Cerebellar cortex (tissue), 1 donor: Measurements from ENCODE around the gene GOT2.
"Not testable (repeated sequence)": the region's sequence is repeated elsewhere in the genome, so short reads cannot be mapped to it uniquely, and the experiment has no call there.

Experiments
- DNase-seq: peaks from one replicate; pipeline ENCODE4 v3.0.0-alpha.2; 2015; ENCODE audit warnings: low spot score

GOT2 gene

DNA sequence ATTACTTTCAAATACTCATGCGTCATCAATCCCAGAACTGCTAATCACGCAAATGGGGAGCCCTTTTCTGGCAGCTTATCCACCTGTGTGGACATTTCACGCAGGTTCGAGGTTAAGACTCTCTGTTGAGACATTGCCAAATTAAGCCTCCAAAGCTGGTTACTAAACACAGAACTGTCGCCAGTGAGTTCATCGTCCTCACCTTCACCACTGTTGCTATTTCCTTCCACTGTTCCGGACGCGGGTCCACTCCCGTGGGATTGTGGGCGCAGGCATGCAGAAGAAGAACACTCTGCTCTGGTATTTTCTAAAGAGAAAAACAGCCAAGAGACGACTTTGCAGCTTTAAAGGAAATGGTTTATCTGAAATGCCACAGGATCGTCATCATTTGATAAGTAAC, 16.1 kb downstream of the GOT2 start:
- no peak for DNase-seq

DNA sequence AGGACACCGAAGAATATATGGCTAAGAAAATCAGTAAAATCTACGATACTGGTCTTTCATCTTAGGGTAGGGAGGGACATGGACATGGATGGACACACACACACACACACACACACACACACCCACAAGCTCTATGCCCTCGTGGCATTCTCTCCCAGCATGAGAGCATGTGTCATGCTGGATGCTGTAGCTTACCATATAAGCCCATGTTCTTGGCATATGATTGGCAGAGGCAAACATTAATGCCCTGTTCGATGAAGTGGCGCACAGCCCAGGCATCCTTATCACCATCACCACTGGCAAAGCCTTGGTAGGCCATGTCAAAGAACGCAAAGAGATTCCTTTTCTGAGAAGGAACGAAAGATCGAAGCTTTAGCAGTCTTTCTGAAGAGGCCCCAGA, 17.6 kb downstream of the GOT2 start:
- DNase-seq: no peak

DNA sequence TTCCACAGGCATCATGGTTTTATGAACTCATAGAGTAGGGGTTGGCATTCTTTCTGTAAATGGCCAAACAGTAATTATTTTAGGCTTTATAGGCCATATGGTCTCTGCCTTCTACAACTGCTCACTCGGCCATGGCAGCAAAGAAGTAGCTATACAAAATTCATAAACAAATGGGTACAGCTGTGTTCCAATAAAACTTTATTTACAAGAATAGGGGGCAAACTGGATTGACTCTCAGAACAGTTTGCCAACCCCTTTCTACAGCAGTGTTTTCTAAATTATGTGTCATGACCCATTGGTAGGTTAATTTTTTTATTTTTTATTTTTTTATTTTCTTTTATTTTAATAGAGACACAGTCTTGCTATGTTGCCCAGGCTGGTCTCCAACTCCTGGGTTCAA, 20.4 kb downstream of the GOT2 start:
- DNase-seq: no peak

DNA sequence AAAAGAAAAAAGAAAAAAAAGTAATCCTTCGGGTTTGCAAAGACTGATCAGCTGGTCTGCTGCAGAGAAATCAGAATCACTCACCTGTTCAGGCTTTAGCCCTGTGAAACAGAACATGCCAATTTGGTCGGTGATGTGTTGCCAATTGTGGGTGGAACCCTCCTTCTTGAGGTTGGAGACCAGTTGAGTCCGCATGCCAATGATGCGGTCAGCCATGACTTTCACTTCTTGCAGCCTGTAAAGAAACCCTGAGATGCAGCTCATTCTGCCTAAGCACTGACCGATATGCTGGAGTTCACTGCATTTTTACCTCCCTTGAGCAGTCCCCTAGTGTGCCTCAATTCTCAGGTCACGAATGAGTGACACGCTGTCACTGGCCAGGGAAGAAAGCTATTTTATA, 24.8 kb downstream of the GOT2 start:
- no peak for DNase-seq

DNA sequence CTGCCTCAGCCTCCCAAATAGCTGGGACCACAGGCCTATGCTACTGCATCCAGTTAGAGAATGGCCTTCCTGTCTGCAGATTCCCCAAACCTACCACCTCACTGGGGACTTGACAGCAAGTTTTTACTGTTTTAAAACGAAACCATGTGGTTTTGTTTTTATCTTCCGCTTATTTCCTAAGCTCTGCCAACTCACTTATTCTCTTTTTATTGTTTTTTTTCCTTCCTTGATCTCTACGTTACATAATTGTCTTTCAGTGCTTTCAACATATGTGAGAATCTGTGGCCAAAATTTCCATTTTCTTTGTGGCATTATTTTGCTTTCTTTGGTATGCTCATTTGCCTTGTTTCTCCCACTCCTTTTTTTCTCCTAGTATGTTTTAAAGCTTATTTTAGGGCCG, 35.0 kb downstream of the GOT2 start:
- no peak for DNase-seq

DNA sequence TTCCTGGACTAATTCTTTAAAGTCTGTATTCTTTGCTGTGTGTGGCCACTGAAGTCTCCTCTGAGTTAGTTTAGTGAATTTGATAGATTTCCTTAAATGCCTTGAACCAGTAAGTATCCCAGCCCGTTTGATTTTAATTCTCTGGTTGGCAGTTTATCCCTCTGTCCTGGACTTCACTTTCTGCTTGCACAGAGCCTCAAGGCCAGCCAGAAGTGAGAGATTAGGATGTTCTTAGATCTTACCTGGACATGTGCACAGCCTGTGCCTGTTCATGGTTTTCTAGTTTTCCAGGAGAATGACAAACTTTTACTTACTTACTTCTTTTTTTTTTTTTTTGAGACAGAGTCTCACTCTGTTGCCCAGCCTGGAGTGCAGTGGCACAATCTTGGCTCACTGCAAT, 38.7 kb downstream of the GOT2 start:
- DNase-seq: no peak

DNA sequence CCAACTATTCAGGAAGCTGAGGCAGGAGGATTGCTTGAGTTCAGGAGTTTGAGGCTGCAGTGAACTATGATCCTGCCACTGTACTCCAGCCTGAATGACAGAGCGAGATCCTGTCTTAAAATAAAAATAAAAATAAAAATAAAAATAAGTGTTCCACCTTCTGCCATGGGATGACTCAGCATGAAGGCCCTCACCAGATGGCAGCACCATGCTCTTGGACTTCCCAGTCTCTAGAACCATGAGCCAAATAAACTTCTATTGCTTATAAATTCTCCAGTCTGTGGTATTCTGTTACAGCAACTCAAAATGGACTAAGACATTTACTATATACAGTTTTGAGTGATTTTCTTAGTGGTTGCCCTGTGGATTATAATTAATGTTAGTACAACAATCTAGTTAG, 41.7 kb downstream of the GOT2 start:
- DNase-seq: no peak

DNA sequence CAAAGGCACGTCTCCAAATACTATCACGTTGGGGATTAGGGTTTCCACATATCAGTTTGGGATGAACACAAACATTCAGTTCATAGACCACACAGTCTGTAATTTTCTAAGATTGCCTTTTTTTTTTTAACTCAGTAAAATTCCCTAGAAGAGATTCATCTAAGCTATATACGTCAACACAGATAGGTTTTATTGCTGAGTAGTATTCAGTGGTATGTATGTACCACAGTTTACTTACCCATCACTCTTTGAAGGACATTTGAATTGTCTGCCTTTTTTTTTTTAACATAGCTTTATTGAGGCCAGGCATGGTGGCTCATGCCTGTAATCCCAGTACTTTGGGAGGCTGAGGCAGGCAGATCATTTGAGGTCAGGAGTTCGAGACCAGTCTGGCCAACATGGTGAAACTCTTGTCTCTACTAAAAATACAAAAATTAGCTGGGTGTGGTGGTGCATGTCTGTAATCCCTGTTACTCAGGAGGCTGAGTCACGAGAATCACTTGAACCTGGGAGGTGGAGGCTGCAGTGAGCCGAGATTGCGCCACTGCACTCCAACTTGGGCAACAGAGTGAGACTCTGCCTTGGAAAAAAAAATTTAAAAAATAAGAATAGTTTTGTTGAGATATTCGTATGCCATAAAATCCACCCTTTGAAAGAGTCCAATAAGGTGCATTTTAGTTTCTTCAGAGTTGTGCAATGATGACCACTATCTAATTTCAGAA, 47.0 kb downstream of the GOT2 start:
- not testable (repeated sequence) for DNase-seq

DNA sequence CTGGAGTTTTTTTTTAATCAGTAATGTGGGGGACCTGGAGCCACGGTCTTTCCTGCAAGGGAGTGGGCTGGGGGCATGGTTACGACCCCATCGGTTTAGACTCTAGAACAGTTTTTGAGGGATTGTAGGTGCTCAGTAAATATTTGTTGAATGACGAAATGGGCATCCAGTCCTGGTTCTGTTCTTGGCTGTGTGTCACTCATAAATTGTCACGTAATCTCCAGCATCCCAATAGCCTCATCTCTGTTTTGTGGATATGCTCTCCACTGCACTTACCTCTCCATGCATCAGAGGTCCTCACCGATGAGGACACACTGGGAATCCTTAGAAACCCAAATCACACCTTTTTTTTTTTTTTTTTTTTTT, 49.0 kb downstream of the GOT2 start:
- DNase-seq: no peak

DNA sequence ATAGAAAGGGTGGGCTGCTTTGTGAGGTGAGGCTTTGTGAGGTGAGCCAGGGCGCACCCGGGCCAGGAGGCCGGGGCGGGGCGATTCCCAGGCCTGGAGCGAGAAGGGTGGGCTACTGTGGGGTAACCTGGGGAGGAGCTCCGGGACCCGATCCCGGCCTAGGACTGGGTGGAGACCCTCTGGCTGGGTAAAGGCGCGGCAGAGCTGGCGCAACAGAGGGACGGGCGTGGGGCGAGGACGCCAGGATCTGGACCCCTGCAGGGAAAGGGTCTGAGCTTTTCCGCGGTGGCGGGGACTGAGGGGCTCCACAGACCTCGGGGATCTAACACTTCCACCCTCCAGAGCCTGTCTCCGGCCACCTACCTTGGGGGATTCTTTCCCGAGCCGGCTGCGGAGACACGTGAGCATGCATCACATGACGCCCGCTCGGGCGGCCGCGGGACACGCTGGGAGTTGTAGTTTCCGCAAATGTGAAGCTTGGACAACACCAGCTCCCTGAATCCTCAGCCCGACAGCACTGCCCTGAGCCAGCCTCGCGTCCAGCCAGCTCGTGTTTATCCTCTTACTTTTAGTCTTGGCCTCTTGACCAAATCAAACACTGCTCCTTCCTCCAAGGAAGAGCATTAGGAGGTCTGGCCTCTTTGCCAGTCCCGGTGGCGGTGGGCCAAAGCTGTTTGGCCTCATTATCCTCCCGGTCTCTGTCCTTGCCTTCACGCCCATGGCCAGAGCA, 49.6 kb downstream of the GOT2 start, which contains the start of gene SLC38A7:
SLC38A7 (minus strand) TSS at position 417 of the 730 bp plus-strand sequence. CDS start 4,644 bp downstream, outside the sequence.
- DNase-seq: peak; percentile 93

DNA sequence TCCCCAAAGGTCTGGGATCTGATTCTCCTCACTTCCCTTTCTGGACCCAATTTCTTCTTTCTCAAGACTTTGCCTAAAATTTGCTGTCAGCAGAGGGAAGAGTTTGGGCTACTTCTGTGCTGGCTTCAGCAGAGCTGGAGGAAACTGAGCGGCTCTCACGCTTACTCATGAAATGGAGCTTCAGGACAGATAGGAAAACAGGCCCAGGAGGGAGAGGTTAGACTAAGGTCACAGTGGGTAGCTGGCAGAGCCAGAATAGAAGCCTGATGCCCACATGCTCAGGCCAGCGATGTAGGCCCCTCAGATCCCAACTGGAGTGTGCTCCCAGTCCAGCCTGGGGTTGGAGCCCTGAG, 50.1 kb downstream of the GOT2 start:
- peak; percentile 16 for DNase-seq

DNA sequence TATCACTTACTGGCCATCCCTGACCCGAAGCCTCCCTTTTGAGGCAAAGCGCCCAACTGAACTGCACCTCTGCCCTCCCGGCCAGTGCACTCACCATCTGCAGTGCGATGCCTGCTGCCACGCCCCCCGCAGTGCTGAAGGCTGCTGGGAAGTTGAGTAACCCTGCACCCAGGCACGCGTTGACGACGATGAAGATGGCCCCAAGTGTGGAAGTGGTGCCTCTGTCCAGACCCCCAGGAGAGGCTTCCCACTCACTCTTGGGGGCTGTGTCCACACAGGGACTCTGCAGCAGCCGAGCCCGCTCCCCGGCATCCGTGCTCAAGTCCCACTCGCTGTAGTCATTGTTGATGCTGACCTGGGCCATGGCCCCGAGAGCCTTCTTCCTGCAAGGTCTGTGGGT, 54.4 kb downstream of the GOT2 start:
- DNase-seq: no peak

DNA sequence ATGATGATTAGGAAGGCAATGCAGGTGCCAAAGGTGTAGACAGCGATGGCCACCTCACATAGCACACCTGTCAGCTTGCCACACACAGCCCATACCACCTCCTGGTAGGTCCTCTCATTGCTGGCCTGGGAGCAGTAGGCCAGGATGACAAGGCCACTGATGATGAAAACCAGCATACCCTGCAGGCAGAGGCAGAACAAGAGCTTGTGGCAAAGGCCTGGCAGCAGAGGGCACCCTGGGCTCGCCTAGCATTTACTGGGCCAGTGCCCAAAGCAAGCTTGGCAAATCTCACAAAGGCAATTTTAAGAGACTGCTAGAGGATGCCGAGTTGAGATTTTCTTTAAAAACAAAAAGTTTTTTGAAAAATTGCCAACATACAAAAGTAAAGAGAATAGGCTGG, 55.4 kb downstream of the GOT2 start:
- DNase-seq: peak; percentile 57

DNA sequence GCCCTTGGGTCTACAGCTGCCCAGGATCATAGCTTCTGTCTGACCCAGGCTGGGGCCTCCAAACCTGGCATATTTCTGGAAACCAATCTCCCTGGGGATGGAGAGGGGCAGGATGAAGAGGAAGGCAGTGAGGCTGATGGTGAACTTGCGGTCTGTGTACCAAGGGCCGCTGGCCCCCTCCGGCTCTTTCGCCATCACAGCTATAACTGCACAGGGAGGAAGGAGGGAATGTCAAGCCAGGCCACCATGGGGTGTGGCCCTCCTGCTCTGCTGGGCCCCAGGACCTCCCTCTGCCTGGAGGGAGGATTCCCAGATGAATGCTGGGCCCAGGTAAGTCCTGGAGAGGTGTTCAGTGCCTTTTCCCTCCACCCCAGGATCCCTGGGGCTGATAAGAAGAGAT, 55.8 kb downstream of the GOT2 start:
- DNase-seq: no peak

DNA sequence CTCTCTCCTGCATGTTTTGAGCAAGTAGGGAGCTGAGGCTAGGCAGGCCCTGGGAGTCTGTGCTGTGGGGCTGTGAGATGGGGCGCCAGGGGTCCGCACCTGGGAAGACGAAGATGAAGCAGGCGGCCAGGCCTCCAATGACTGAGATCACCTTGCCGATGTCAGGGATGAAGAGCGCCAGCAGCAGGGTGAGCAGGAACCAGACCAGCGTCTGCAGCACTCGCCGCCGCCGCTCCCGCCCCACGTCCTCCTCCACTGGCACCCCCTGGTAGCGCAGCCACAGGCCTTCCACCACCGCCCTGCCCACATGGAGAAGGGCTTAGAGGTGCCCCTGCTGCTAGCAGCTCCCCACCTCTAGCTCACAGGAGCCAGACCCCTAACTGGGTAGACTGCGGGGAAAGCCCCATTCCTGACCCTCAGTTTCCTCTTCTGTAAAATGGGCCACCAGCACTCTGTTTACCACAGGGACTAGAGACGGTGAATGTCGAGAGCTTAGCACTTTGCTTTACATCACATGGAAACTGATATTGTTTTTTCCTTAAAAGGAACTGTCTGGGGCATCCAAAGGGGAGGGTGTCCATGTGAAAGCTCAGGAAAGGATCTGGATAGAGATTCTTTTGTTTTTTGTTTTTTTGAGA, 63.1 kb downstream of the GOT2 start:
- no peak for DNase-seq

DNA sequence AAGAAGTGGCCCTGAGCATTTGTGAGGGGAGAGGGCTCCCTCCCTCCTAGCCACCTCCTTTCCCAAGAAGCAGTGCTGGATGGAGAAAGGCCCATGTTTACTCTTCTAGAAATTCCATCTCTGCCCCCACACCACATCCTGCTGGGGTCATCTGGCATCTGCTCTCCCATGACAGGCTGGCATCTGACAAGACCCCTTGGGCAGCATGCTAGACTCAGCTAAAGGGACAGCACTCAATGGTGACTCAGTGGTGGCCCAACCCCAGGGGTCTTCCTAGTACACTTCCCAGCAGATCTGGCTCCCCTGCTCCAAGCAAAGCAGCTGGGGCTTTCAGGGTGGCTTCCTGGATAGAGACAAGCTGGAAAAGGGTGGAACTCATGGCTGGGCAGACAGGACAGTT, 63.9 kb downstream of the GOT2 start:
- no peak for DNase-seq

DNA sequence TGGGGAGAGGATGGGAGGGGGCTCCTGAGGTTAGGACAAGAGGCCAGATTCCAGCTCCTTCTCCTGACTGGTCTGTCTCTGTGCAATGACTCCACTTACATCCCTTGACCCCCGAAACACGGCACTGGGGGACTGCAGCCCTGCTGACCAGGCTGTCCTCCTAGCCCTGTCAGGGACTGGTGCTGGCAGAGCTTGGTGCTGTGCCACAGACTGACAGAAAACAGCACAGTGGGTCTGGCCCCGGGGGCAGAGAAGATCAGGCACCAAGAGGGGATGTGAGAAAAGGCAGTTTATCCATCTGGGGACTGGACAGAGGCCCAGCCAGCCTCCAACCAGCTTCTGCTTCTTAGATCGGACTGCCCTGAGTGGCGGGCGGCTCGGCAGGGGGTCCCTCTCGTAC, 68.9 kb downstream of the GOT2 start:
- DNase-seq: no peak

DNA sequence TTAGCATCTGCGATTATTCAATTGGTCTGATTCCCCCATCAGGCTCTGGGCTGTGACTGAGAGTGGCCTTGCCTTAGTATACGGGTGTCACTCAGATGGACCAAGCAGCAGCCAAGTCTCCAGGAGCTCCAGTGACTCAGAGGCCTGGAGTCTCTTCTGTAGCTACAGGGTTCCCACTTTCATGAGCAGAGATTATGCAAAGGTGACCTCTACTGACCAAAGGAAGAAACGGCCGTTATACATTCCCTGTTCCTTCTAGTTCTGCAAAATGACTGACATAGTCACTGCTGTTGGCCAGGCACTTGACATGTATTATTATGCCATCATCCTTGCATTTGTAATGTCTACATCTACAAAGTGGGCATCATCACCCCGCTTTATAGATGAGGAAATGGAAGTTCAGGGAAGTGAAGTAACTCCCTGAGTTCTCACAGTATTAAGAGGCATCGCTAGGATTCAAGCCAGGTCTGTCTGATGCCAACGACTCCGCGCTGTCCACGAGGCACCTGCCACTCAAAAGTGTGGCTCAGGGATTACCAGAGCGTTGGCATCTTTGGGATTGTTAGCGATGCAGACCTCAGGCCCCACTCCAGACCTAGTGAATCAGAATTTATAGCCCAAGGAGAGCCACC, 72.8 kb downstream of the GOT2 start:
- peak; percentile 92 for DNase-seq

DNA sequence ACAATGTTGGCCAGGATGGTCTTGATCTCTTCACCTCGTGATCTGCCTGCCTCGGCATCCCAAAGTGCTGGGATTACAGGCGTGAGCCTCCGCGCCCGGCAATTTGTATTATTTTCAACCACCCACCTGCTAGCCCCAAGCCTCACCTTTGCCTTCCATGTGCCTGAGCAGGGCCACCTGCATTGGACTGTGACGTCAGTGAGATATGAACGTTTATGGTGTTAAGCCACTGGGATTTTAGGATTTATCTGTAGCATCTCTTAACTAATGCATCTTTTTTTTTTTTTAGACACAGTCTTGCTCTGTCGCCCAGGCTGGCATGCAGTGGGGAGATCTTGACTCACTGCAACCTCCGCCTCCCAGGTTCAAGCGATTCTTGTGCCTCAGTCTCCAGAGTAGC, 74.2 kb downstream of the GOT2 start:
- DNase-seq: not testable (repeated sequence)

DNA sequence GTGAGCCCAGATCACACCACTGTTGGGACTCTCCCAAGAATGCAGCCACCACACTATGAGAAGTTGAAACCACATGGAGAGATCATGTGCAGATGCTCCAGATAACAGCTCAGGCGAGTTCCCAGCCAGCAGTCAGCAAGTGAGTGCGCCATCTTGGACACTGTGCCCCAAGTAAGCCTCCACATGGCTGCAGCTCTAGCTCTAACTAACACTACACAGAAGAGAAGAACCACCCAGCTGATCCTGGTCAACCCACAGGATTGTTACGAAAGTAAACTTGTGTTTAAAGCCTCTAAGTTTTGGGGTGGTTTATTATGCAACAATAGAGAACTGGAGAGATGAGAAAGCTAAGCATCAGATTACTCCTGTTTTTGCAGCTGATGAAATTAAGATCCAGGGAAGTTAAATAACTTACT, 75.3 kb downstream of the GOT2 start:
- DNase-seq: no peak
